Measurements from ENCODE around the gene TRAPPC12.

The TRAPPC12 gene

GRCh38 chr2:3483227-3483985, 103.9 kb downstream of the TRAPPC12 start:
- Histone ChIP-seq H3K9me3 (ENCODE audit: insufficient read depth, low read length) (peaks cover 7% of the 10 kb centered on the region; the same call in 1 of the 2 replicates), H3K27me3 (ENCODE audit: insufficient read depth, insufficient read length) (no peaks in the 10 kb centered on the region), H3K36me3 (ENCODE audit: insufficient read depth, insufficient read length, low read length) (peaks cover 27% of the 10 kb centered on the region), H3K4me1 (ENCODE audit: insufficient read depth, insufficient read length) (no peaks in the 10 kb centered on the region), H3K4me3 (ENCODE audit: insufficient read length, low read depth) (no peak overlapping the region), H3K9ac (ENCODE audit: insufficient read length, low read depth) (no peak overlapping the region)
- no peak for DNase-seq (ENCODE audit: low read depth, low spot score)
- TF ChIP-seq YY1 (IDR thresholded peaks at IDR 0.05; ENCODE audit: insufficient read depth, insufficient read length) (no peak), SUZ12 (IDR thresholded peaks at IDR 0.05; ENCODE audit: extremely low read depth, insufficient read depth, insufficient read length) (no peak), ZNF274 (IDR thresholded peaks at IDR 0.05; ENCODE audit: low read depth, low read length) (no peak)

GRCh38 chr2:3483986-3484960, 104.8 kb downstream of the TRAPPC12 start:
- peaks cover 20% of the 10 kb centered on the region for H3K36me3 ChIP-seq (ENCODE audit: insufficient read depth, insufficient read length, low read length)
- no peak overlapping the region for H3K9ac ChIP-seq (ENCODE audit: insufficient read length, low read depth)
- no peak overlapping the region for H3K4me3 ChIP-seq (ENCODE audit: insufficient read length, low read depth)
- DNase-seq (ENCODE audit: low read depth, low spot score), result no peak
- peaks cover 2% of the 10 kb centered on the region for H3K4me1 ChIP-seq (ENCODE audit: insufficient read depth, insufficient read length)
- peaks cover 7% of the 10 kb centered on the region; the same call in 1 of the 2 replicates for H3K9me3 ChIP-seq (ENCODE audit: insufficient read depth, low read length)
- H3K27me3 ChIP-seq (ENCODE audit: insufficient read depth, insufficient read length), result no peaks in the 10 kb centered on the region
- TF ChIP-seq SUZ12 (IDR thresholded peaks at IDR 0.05; ENCODE audit: extremely low read depth, insufficient read depth, insufficient read length) (no peak), YY1 (IDR thresholded peaks at IDR 0.05; ENCODE audit: insufficient read depth, insufficient read length) (no peak), ZNF274 (IDR thresholded peaks at IDR 0.05; ENCODE audit: low read depth, low read length) (no peak)

GRCh38 chr2:3485166-3485565, 105.7 kb downstream of the TRAPPC12 start:
- TF ChIP-seq SUZ12 (IDR thresholded peaks at IDR 0.05; ENCODE audit: extremely low read depth, insufficient read depth, insufficient read length) (no peak), YY1 (IDR thresholded peaks at IDR 0.05; ENCODE audit: insufficient read depth, insufficient read length) (no peak), ZNF274 (IDR thresholded peaks at IDR 0.05; ENCODE audit: low read depth, low read length) (no peak)
- Histone ChIP-seq H3K9ac (ENCODE audit: insufficient read length, low read depth) (no peak overlapping the region), H3K4me1 (ENCODE audit: insufficient read depth, insufficient read length) (peaks cover 8% of the 10 kb centered on the region), H3K36me3 (ENCODE audit: insufficient read depth, insufficient read length, low read length) (peaks cover 11% of the 10 kb centered on the region), H3K4me3 (ENCODE audit: insufficient read length, low read depth) (no peak overlapping the region), H3K27me3 (ENCODE audit: insufficient read depth, insufficient read length) (no peaks in the 10 kb centered on the region), H3K9me3 (ENCODE audit: insufficient read depth, low read length) (peaks cover 7% of the 10 kb centered on the region; the same call in 1 of the 2 replicates)
- no peak for DNase-seq (ENCODE audit: low read depth, low spot score)

- TF ChIP-seq YY1 (IDR thresholded peaks at IDR 0.05; ENCODE audit: insufficient read depth, insufficient read length), result no peak
- peaks cover 11% of the 10 kb centered on the region for H3K36me3 ChIP-seq (ENCODE audit: insufficient read depth, insufficient read length, low read length)
- no peak overlapping the region for H3K9ac ChIP-seq (ENCODE audit: insufficient read length, low read depth)
- no peak for DNase-seq (ENCODE audit: low read depth, low spot score)
- H3K9me3 ChIP-seq (ENCODE audit: insufficient read depth, low read length), result peaks cover 7% of the 10 kb centered on the region; the same call in 1 of the 2 replicates
- no peak overlapping the region for H3K4me3 ChIP-seq (ENCODE audit: insufficient read length, low read depth)
- H3K4me1 ChIP-seq (ENCODE audit: insufficient read depth, insufficient read length), result peaks cover 8% of the 10 kb centered on the region
- no peaks in the 10 kb centered on the region for H3K27me3 ChIP-seq (ENCODE audit: insufficient read depth, insufficient read length)
Measured at GRCh38 chr2:3486047-3487027, 106.8 kb downstream of the TRAPPC12 start.

- H3K27me3 ChIP-seq (ENCODE audit: insufficient read depth, insufficient read length), result no peaks in the 10 kb centered on the region
- peaks cover 6% of the 10 kb centered on the region for H3K36me3 ChIP-seq (ENCODE audit: insufficient read depth, insufficient read length, low read length)
- peaks cover 8% of the 10 kb centered on the region for H3K4me1 ChIP-seq (ENCODE audit: insufficient read depth, insufficient read length)
- no peak for DNase-seq (ENCODE audit: low read depth, low spot score)
- TF ChIP-seq SUZ12 (IDR thresholded peaks at IDR 0.05; ENCODE audit: extremely low read depth, insufficient read depth, insufficient read length) (no peak), ZNF274 (IDR thresholded peaks at IDR 0.05; ENCODE audit: low read depth, low read length) (no peak), YY1 (IDR thresholded peaks at IDR 0.05; ENCODE audit: insufficient read depth, insufficient read length) (no peak)
- H3K4me3 ChIP-seq (ENCODE audit: insufficient read length, low read depth), result no peak overlapping the region
- H3K9ac ChIP-seq (ENCODE audit: insufficient read length, low read depth), result no peak overlapping the region
- peaks cover 7% of the 10 kb centered on the region; the same call in 1 of the 2 replicates for H3K9me3 ChIP-seq (ENCODE audit: insufficient read depth, low read length)
Measured at GRCh38 chr2:3487028-3487425, 107.5 kb downstream of the TRAPPC12 start.

GRCh38 chr2:3487432-3487831, 107.9 kb downstream of the TRAPPC12 start:
- no peaks in the 10 kb centered on the region for H3K27me3 ChIP-seq (ENCODE audit: insufficient read depth, insufficient read length)
- peaks cover 7% of the 10 kb centered on the region; the same call in 1 of the 2 replicates for H3K9me3 ChIP-seq (ENCODE audit: insufficient read depth, low read length)
- H3K9ac ChIP-seq (ENCODE audit: insufficient read length, low read depth), result no peak overlapping the region
- no peak overlapping the region for H3K4me3 ChIP-seq (ENCODE audit: insufficient read length, low read depth)
- peaks cover 8% of the 10 kb centered on the region for H3K4me1 ChIP-seq (ENCODE audit: insufficient read depth, insufficient read length)
- TF ChIP-seq SUZ12 (IDR thresholded peaks at IDR 0.05; ENCODE audit: extremely low read depth, insufficient read depth, insufficient read length), result no peak
- no peak for TF ChIP-seq ZNF274 (IDR thresholded peaks at IDR 0.05; ENCODE audit: low read depth, low read length)
- TF ChIP-seq YY1 (IDR thresholded peaks at IDR 0.05; ENCODE audit: insufficient read depth, insufficient read length), result no peak
- DNase-seq (ENCODE audit: low read depth, low spot score), result no peak
- H3K36me3 ChIP-seq (ENCODE audit: insufficient read depth, insufficient read length, low read length), result peaks cover 6% of the 10 kb centered on the region
